Measurements from ENCODE around the gene TEX35. TPM values are rescaled to one million over a fixed set of nuclear protein-coding genes. Genes with fewer than 3 reads are reported as not detected.

Gene TEX35
- total and polyA plus RNA-seq, 10 of the 15 experiments (the other 5 are each of a cell fraction or from before 2014, with no cell fraction given) = not detected

- intact Hi-C loops (cut with micrococcal nuclease; ENCODE audit: unreplicated experiment) = loop anchor here (2.0 kb wide), 1 partner anchor 219 kb away; no protein-coding TSS in a partner anchor
- Histone ChIP-seq H3K27me3 (replicated peaks in 1 of 2; ENCODE audit: control insufficient read depth in 2 of 2, insufficient read depth in 2 of 2, low read length in 1 of 2) (no peaks in the 10 kb centered on the region; a peak in 1 of 4 replicates), H2AFZ (ENCODE audit: control insufficient read depth, low read depth, low read length) (no peak overlapping the region), H4K20me1 (ENCODE audit: control insufficient read depth, insufficient read depth) (no peaks in the 10 kb centered on the region), H3K4me2 (ENCODE audit: control insufficient read depth, insufficient read depth) (no peak overlapping the region), H3K9ac (ENCODE audit: control insufficient read depth, insufficient read depth, low read length) (no peak overlapping the region), H3K36me3 (ENCODE audit: control insufficient read depth in 2 of 2, insufficient read depth in 2 of 2, low read length in 1 of 2) (no peaks in the 10 kb centered on the region), H3K79me2 (ENCODE audit: control insufficient read depth, insufficient read depth, low read length) (no peaks in the 10 kb centered on the region), H3K4me3 (no peak overlapping the region), H3K9me3 (replicated peaks; ENCODE audit: control insufficient read depth, insufficient read depth, low read length) (no peaks in the 10 kb centered on the region), H3K4me1 (ENCODE audit: control insufficient read depth, insufficient read depth, low read length) (no peaks in the 10 kb centered on the region), H3K27ac (ENCODE audit: control insufficient read depth, insufficient read depth) (no peak overlapping the region)
- in situ Hi-C loops (cut with MboI) = loop anchor here (5.0 to 25.0 kb wide), 3 partner anchors 229 to 834 kb away; partner anchors contain the start of gene AXDND1
- POLR2A ChIA-PET = no interaction called here
- DNase-seq (ENCODE audit: low read depth, low spot score) = no peak
- no TSS peak for BruUV-seq (replicated peaks)
- no peak for ATAC-seq
- WGBS (ENCODE audit: insufficient coverage, insufficient replicate concordance, low lambda C conversion rate, missing lambda C conversion rate) = 28% methylated on average over 9 of the region's 9 CpGs
- CTCF ChIA-PET = interaction anchor here (0.6 to 4.8 kb wide), 19 partner anchors 9 to 915 kb away, joined by 3 to 59 read pairs (median 5); no protein-coding TSS in a partner anchor
- FAIRE-seq = no peak
- TF ChIP-seq ZBTB11 (CRISPR knock-in tag; IDR thresholded peaks at IDR 0.05) (no peak), POLR2AphosphoS5 (IDR thresholded peaks at IDR 0.05; ENCODE audit: low read length) (no peak), SIN3A (IDR thresholded peaks at IDR 0.05; ENCODE audit: low read depth, low read length) (no peak), LARP7 (IDR thresholded peaks at IDR 0.05) (no peak), FOS (IDR thresholded peaks at IDR 0.05; ENCODE audit: borderline replicate concordance, extremely low read depth, insufficient read length) (no peak), FOXM1 (IDR thresholded peaks at IDR 0.05; ENCODE audit: low read depth, low read length) (no peak), CHD4 (IDR thresholded peaks at IDR 0.05) (no peak), IRF3 (IDR thresholded peaks at IDR 0.05) (no peak), NFXL1 (IDR thresholded peaks at IDR 0.05; ENCODE audit: borderline replicate concordance) (no peak), NFYB (IDR thresholded peaks at IDR 0.05; ENCODE audit: insufficient read depth, low read depth, low read length) (no peak), RBBP5 (conservative IDR thresholded peaks at IDR 0.05) (no peak), DPF2 (IDR thresholded peaks at IDR 0.05) (no peak)
- RAD21 ChIA-PET (ENCODE audit: unreplicated experiment) = interaction anchor here (0.8 to 2.9 kb wide), 5 partner anchors 9 to 1067 kb away, joined by 3 to 39 read pairs (median 3); no protein-coding TSS in a partner anchor
- SMC1A ChIA-PET (ENCODE audit: uncharacterized antibody, unreplicated experiment) = interaction anchor here (0.6 to 3.5 kb wide), 9 partner anchors 33 to 481 kb away, joined by 3 to 20 read pairs (median 3); partner anchors contain the start of gene ANGPTL1
These were observed 20.4 kb downstream of the TEX35 start for GRCh38 chr1:178533121-178533946.

Measured in GM12878 (cell line).